ENCODE results near the gene DCAKD. TPM values are rescaled to one million over a fixed set of nuclear protein-coding genes. Genes with fewer than 3 reads are reported as not detected.

The DCAKD gene
- total RNA-seq, 4 donors from 2014 or later: 26.8 to 57.1 (median 37.7) TPM

DNA sequence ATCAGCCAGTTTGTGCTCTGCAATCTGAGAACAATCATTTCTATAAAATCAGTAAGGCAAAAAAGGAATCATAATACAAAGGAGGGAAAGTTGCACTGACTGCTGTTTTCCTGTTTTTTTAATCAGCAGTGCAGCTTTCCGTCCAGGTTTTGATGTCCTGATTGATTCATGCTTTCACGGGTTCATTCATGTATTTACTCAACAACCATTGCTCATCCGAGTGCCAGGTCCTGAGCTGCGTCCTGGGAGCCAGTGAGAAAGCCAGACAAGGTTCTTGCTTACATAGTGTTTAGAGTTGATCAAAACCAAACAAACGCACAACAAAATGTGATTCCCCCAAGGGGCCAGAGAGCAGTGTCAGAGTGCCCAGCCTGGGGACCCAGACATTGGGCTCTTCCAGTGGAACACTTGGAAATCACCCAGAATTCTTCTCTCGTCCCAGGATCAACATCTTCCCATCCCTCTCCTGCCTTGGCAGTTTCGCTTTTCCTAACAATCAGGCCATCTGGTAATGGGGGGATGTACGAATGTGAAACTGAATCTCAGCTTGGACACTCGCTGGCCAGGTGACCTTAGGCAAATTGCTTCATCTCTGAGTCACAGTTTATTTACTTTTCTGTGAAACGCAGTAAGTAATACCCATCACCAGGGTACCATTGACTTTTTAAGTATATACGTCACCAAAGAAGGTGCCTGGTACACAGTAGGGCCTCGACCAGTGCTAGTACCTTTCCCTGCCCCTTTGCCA lies 70.0 kb downstream of the DCAKD start:
- Histone ChIP-seq H3K36me3 (no peaks in the 10 kb centered on the region), H3K9me3 (no peaks in the 10 kb centered on the region), H3K27me3 (no peaks in the 10 kb centered on the region), H3K27ac (no peak overlapping the region), H3K4me1 (peaks cover 0 to 9% of the 10 kb centered on the region in 2 donors), H3K4me3 (no peak overlapping the region)
- intact Hi-C loops (cut with DNase I; ENCODE audit: low total_unique reads): loop anchor here (10.0 kb wide), 1 partner anchor 63 kb away; no protein-coding TSS in a partner anchor
- no peak for TF ChIP-seq POLR2A (IDR thresholded peaks at IDR 0.05)
- DNase-seq: no peak

- Histone ChIP-seq H3K4me1 (peaks cover 0 to 9% of the 10 kb centered on the region in 2 donors), H3K27ac (peak overlapping the region in 1 of 2 donors; percentile 22), H3K9me3 (no peaks in the 10 kb centered on the region), H3K27me3 (no peaks in the 10 kb centered on the region), H3K36me3 (no peaks in the 10 kb centered on the region), H3K4me3 (no peak overlapping the region)
- DNase-seq: peak in 1 of 2 donors; percentile 44
- TF ChIP-seq, protein P1, sequence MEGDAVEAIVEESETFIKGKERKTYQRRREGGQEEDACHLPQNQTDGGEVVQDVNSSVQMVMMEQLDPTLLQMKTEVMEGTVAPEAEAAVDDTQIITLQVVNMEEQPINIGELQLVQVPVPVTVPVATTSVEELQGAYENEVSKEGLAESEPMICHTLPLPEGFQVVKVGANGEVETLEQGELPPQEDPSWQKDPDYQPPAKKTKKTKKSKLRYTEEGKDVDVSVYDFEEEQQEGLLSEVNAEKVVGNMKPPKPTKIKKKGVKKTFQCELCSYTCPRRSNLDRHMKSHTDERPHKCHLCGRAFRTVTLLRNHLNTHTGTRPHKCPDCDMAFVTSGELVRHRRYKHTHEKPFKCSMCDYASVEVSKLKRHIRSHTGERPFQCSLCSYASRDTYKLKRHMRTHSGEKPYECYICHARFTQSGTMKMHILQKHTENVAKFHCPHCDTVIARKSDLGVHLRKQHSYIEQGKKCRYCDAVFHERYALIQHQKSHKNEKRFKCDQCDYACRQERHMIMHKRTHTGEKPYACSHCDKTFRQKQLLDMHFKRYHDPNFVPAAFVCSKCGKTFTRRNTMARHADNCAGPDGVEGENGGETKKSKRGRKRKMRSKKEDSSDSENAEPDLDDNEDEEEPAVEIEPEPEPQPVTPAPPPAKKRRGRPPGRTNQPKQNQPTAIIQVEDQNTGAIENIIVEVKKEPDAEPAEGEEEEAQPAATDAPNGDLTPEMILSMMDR (IDR thresholded peaks at IDR 0.05): no peak
- TF ChIP-seq POLR2A (IDR thresholded peaks at IDR 0.05): no peak
- intact Hi-C loops (cut with DNase I; ENCODE audit: low total_unique reads): no loop called here
Measured at GRCh38 chr17:44979426-44979995, 71.9 kb downstream of the DCAKD start.

DNA sequence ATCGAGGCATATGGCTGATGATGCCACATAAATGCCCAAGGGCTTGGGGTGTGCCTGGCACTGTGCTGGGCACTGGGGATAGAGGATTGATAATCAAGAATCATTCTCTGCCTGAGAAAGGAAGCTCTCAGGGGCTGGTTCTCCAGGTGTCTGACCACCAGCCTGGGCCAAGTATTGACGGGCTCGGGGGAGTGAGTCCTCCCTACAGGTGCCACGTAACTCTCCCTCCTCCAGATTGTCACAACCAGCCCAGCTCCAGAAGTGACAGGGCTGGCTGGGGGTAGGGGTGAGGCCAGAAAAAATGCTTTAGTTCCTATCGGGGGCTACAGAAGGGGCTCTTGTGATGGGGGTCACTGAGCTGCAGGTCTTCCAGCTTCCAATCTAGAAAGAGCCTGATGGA lies 72.6 kb downstream of the DCAKD start:
- H3K36me3 ChIP-seq: no peaks in the 10 kb centered on the region
- H3K4me3 ChIP-seq: no peak overlapping the region
- DNase-seq: no peak
- H3K9me3 ChIP-seq: no peaks in the 10 kb centered on the region
- H3K27me3 ChIP-seq: no peaks in the 10 kb centered on the region
- H3K27ac ChIP-seq: peak overlapping the region in 1 of 2 donors; percentile 22
- peaks cover 0 to 9% of the 10 kb centered on the region in 2 donors for H3K4me1 ChIP-seq
- intact Hi-C loops (cut with DNase I; ENCODE audit: low total_unique reads): no loop called here
- TF ChIP-seq, protein P1 (IDR thresholded peaks at IDR 0.05): no peak
- TF ChIP-seq POLR2A (IDR thresholded peaks at IDR 0.05): no peak

GRCh38 chr17:44977814-44978550 lies 73.5 kb downstream of the DCAKD start:
- Histone ChIP-seq H3K4me1 (peaks cover 0 to 9% of the 10 kb centered on the region in 2 donors), H3K9me3 (no peaks in the 10 kb centered on the region), H3K36me3 (no peaks in the 10 kb centered on the region), H3K27ac (peak overlapping the region in 1 of 2 donors; percentile 24), H3K4me3 (no peak overlapping the region), H3K27me3 (no peaks in the 10 kb centered on the region)
- intact Hi-C loops (cut with DNase I; ENCODE audit: low total_unique reads): no loop called here
- DNase-seq: no peak
- TF ChIP-seq POLR2A (IDR thresholded peaks at IDR 0.05): no peak
- TF ChIP-seq, protein P1 (IDR thresholded peaks at IDR 0.05): no peak

GRCh38 chr17:44977065-44977464 lies 74.4 kb downstream of the DCAKD start:
- Histone ChIP-seq H3K27ac (no peak overlapping the region), H3K9me3 (no peaks in the 10 kb centered on the region), H3K4me1 (peaks cover 0 to 9% of the 10 kb centered on the region in 2 donors), H3K4me3 (no peak overlapping the region), H3K27me3 (no peaks in the 10 kb centered on the region), H3K36me3 (no peaks in the 10 kb centered on the region)
- DNase-seq: no peak
- intact Hi-C loops (cut with DNase I; ENCODE audit: low total_unique reads): no loop called here
- TF ChIP-seq, protein P1 (IDR thresholded peaks at IDR 0.05): no peak

All from uterus (tissue), 4 donors.